K562 (cell line): Measurements from ENCODE around the gene UMAD1. TPM values are rescaled to one million over a fixed set of nuclear protein-coding genes. Genes with fewer than 3 reads are reported as not detected.
A peak's percentile ranks its signal among the peaks of the same experiment; 100 is the strongest.

Source experiments
- ATAC-seq: fragments of 200-7000 bp; cut with Tn5 transposase; 3 replicates; pipeline ENCODE4 v1.9.1; 2020; ENCODE audit warnings: moderate library complexity
- BruUV-seq: library from RNA; stranded (reverse); fragments of 400-500 nt; replicated peaks from 2 replicates; lab custom pipeline; 2021; lab: Mats Ljungman, UMichigan
- CTCF ChIA-PET: fragments of 300-600 bp; formaldehyde crosslinking; extraction: SDS; loops from one replicate; lab custom pipeline; 2021; ENCODE audit warnings: low intra/inter-chr PET ratio; lab: Yijun Ruan, JAX
- POLR2A ChIA-PET: fragments of 300-600, 350-650 bp; sonication (Branson Sonifier 250); formaldehyde crosslinking; extraction: SDS; loops from one replicate; lab custom pipeline; 2021; ENCODE audit warnings: antibody characterized with exemption, inconsistent platforms; lab: Yijun Ruan, JAX
- DNase-seq, 4 experiments: peaks; one replicate each; pipeline versions ENCODE4 v3.0.0 to v3.0.0-alpha.2; 2011 to 2018; ENCODE audit warnings: low spot score in 3 of 4, mixed read lengths in 3 of 4; ENCODE audit errors: extremely low read depth in 1 of 4
- FAIRE-seq: peaks from 2 replicates; lab custom pipeline; 2011; peaks lifted over from hg19 to GRCh38; lab: Jason Lieb, UNC
- H2AFZ ChIP-seq: 2 replicates; pipeline ENCODE4 v1.6.0; 2011; ENCODE audit warnings: low read depth, low read length, control low read depth, inconsistent platforms
- H3K27ac ChIP-seq: fragments of 200-600 bp; 3 replicates; pipeline ENCODE4 v1.8.0; 2011; ENCODE audit warnings: low read depth, mild to moderate bottlenecking, control low read depth, inconsistent platforms, low read length, moderate library complexity, mixed read lengths; ENCODE audit errors: extremely low read depth
- H3K27me3 ChIP-seq, 2 experiments: fragments of 300-600 bp in 1 of 2; 2 replicates in 1 of 2; 3 replicates in 1 of 2; pipeline versions ENCODE4 v1.6.0 to v1.8.0; 2011; ENCODE audit warnings: inconsistent platforms in 2 of 2, low read length in 2 of 2, mild to moderate bottlenecking in 1 of 2, mixed read lengths in 1 of 2, moderate library complexity in 1 of 2; ENCODE audit not compliant: control insufficient read depth in 2 of 2, insufficient read depth in 2 of 2
- H3K36me3 ChIP-seq: fragments of 300-600 bp; 3 replicates; pipeline ENCODE4 v1.8.0; 2011; ENCODE audit warnings: mild to moderate bottlenecking, low read length, inconsistent platforms; ENCODE audit not compliant: control insufficient read depth, insufficient read depth
- H3K4me1 ChIP-seq, 2 experiments: fragments of 200-600 bp in 1 of 2; replicated peaks in 1 of 2; 2 replicates in 1 of 2; 3 replicates in 1 of 2; pipeline versions ENCODE4 v1.5.1 to v1.8.0; 2011; ENCODE audit warnings: inconsistent platforms in 2 of 2, low read length in 2 of 2, mild to moderate bottlenecking in 1 of 2, mixed read lengths in 1 of 2, moderate library complexity in 1 of 2; ENCODE audit not compliant: control insufficient read depth in 2 of 2, insufficient read depth in 2 of 2
- H3K4me2 ChIP-seq: 2 replicates; pipeline ENCODE4 v1.6.1; 2011; ENCODE audit warnings: low read length, control low read depth, inconsistent platforms, mixed read lengths; ENCODE audit not compliant: insufficient read depth
- H3K4me3 ChIP-seq: fragments of 200-600 bp; sonication (generic), shearing (Covaris generic); 2 replicates; pipeline ENCODE4 v1.5.1; 2016; ENCODE audit warnings: control low read depth, inconsistent platforms
- H3K79me2 ChIP-seq: fragments of 200-600 bp; 3 replicates; pipeline ENCODE4 v1.8.0; 2011; ENCODE audit warnings: low read length, inconsistent platforms; ENCODE audit not compliant: control insufficient read depth, insufficient read depth
- H3K9ac ChIP-seq, 2 experiments: 2 replicates each; pipeline versions ENCODE4 v1.6.0 to v1.6.1; 2011; ENCODE audit warnings: low read depth in 2 of 2, low read length in 2 of 2, control low read depth in 1 of 2, inconsistent platforms in 1 of 2, mild to moderate bottlenecking in 1 of 2, mixed read lengths in 1 of 2; ENCODE audit not compliant: insufficient read depth in 1 of 2
- H3K9me1 ChIP-seq: one replicate; pipeline ENCODE4 v1.6.0; 2011; ENCODE audit warnings: inconsistent platforms, mild to moderate bottlenecking, low read length, moderate library complexity; ENCODE audit not compliant: control insufficient read depth, insufficient read depth
- H3K9me3 ChIP-seq: replicated peaks from 2 replicates; pipeline ENCODE4 v1.5.1; 2011; ENCODE audit warnings: low read depth, low read length, inconsistent platforms; ENCODE audit not compliant: control insufficient read depth, insufficient read depth
- H4K20me1 ChIP-seq: replicated peaks from 2 replicates; pipeline ENCODE4 v1.6.1; 2011; ENCODE audit warnings: low read length, inconsistent platforms, mixed read lengths; ENCODE audit not compliant: control insufficient read depth, insufficient read depth
- CLOCK ChIP-seq: fragments of 250-450 bp; sonication (Bioruptor Pico); IDR thresholded peaks from 2 replicates; pipeline ENCODE4 v1.4.0; 2020; ENCODE audit warnings: mild to moderate bottlenecking, moderate library complexity, borderline replicate concordance
- CREB5 ChIP-seq: fragments of 250-450 bp; sonication (Bioruptor Pico); IDR thresholded peaks from 2 replicates; pipeline ENCODE4 v1.5.0; 2020; ENCODE audit warnings: mild to moderate bottlenecking
- CXXC5 ChIP-seq: fragments of 250-450 bp; sonication (Bioruptor Pico); IDR thresholded peaks from 2 replicates; pipeline ENCODE4 v1.8.0; 2022; ENCODE audit warnings: inconsistent platforms, mild to moderate bottlenecking, moderate library complexity
- LCOR ChIP-seq: sonication (generic); formaldehyde crosslinking; IDR thresholded peaks from 2 replicates; pipeline ENCODE4 v1.8.0; 2022; ENCODE audit warnings: mild to moderate bottlenecking, missing genetic modification reagents
- LEF1 ChIP-seq: fragments of 450-650 bp; IDR thresholded peaks from 2 replicates; pipeline ENCODE4 v1.6.1; 2016; ENCODE audit warnings: mild to moderate bottlenecking
- MXD1 ChIP-seq: fragments of 250-450 bp; sonication (Bioruptor Pico); IDR thresholded peaks from 2 replicates; pipeline ENCODE4 v1.8.0; 2021; ENCODE audit warnings: borderline replicate concordance, mild to moderate bottlenecking, moderate library complexity; ENCODE audit not compliant: poor library complexity, severe bottlenecking
- NRF1 ChIP-seq, 2 experiments: fragments of 450-650 bp; IDR thresholded peaks in 1 of 2; conservative IDR thresholded peaks in 1 of 2; 2 replicates each; pipeline ENCODE4 v1.6.1; 2014; ENCODE audit warnings: mild to moderate bottlenecking in 2 of 2
- PKNOX1 ChIP-seq: fragments of 450-650 bp; IDR thresholded peaks from 2 replicates; pipeline ENCODE4 v1.6.1; 2016
- STAG1 ChIP-seq: sonication (generic); formaldehyde crosslinking; IDR thresholded peaks from 2 replicates; pipeline ENCODE4 v1.5.0; 2020; ENCODE audit warnings: missing genetic modification reagents, borderline replicate concordance
- TAF9B ChIP-seq: fragments of 450-650 bp; IDR thresholded peaks from 2 replicates; pipeline ENCODE4 v1.6.1; 2018; ENCODE audit warnings: mild to moderate bottlenecking; ENCODE audit not compliant: partially characterized antibody
- THAP12 ChIP-seq: fragments of 250-450 bp; sonication (Bioruptor Pico); IDR thresholded peaks from 2 replicates; pipeline ENCODE4 v1.9.0; 2021; ENCODE audit warnings: mild to moderate bottlenecking, inconsistent platforms
- ZNF395 ChIP-seq: fragments of 200-800 bp; sonication (Bioruptor generic); IDR thresholded peaks from 2 replicates; pipeline ENCODE4 v1.6.1; 2017; ENCODE audit warnings: missing genetic modification characterization, missing compliant biosample characterization
- ZNF77 ChIP-seq: fragments of 250-450 bp; sonication (Bioruptor Pico); IDR thresholded peaks from 2 replicates; pipeline ENCODE4 v1.5.0; 2020
- in situ Hi-C: fragments of 300-500 bp; cut with MboI; formaldehyde crosslinking; loops from 4 replicates; pipeline ENCODE4 v1.15.0; 2018; ENCODE audit warnings: inconsistent platforms, mixed read lengths
- intact Hi-C: fragments of 100-400 bp; cut with micrococcal nuclease; formaldehyde crosslinking; loops from 2 replicates; pipeline ENCODE4 v1.14.2; 2022
- polyA plus RNA-seq, 8 experiments: library from polyadenylated mRNA; depleted of rRNA in 4 of 8; stranded (reverse) in 5 of 8; unstranded in 3 of 8; fragments of >200 nt; fragmentation: Nextera tagmentation in 2 of 8; fragmentation: Illumina TruSeq in 1 of 8; extraction: Ambion mirVana in 2 of 8; extraction: Trizol in 1 of 8; gene quantifications; 2 replicates each; pipeline versions ENCODE4 v1.2.1 to v1.2.3, GENCODE V29; 2011 to 2014; ENCODE audit warnings: inconsistent platforms in 1 of 8, missing spikeins in 1 of 8
- total RNA-seq, 7 experiments: library from RNA; depleted of rRNA in 6 of 7; stranded (reverse); fragments of >200 nt in 6 of 7; fragmentation: Illumina TruSeq in 2 of 7; extraction: Trizol in 2 of 7; gene quantifications; 2 replicates each; pipeline versions ENCODE4 v1.2.1 to v1.2.3, GENCODE V29; 2011 to 2021; ENCODE audit warnings: low replicate concordance in 1 of 7

The UMAD1 gene
- total and polyA plus RNA-seq, 9 of the 15 experiments (the other 6 are each of a cell fraction or from before 2014, with no cell fraction given), result 9.0 to 26.7 (median 13.3) TPM

- in situ Hi-C loops, result no loop called here
- Histone ChIP-seq H2AFZ (0 out of 2 replicates have a peak overlapping the region, but pooled peaks have one; percentile 65), H3K79me2 (no peaks in the 10 kb centered on the region), H3K4me1 (peaks cover 0 to 8% of the 10 kb centered on the region in 2 experiments; a peak in 2 of 5 replicates), H3K27ac (no peak overlapping the region), H3K9me3 (peaks cover 2% of the 10 kb centered on the region; the same call in 1 of the 2 replicates), H3K9ac (no peak overlapping the region), H3K4me2 (no peak overlapping the region), H3K36me3 (no peaks in the 10 kb centered on the region), H4K20me1 (no peaks in the 10 kb centered on the region), H3K4me3 (no peak overlapping the region), H3K27me3 (no peaks in the 10 kb centered on the region), H3K9me1 (no peaks in the 10 kb centered on the region)
- ChIA-PET CTCF (no interaction called here), POLR2A (interaction anchor here (1.0 to 2.0 kb wide), 3 partner anchors 13 to 41 kb away, joined by 3 to 4 read pairs (median 3); partner anchors contain the start of genes RPA3 and UMAD1)
- intact Hi-C loops, result loop anchor here (1.0 to 10.0 kb wide), 5 partner anchors 79 to 615 kb away; no protein-coding TSS in a partner anchor
- FAIRE-seq, result no peak
- DNase-seq, result no peak
- BruUV-seq, result no TSS peak
- no peak for ATAC-seq
- TF ChIP-seq ZNF395 (CRISPR knock-in tag) (no peak), CLOCK (CRISPR knock-in tag) (no peak), TAF9B (no peak), MXD1 (CRISPR knock-in tag) (no peak), NRF1 (conservative IDR thresholded peaks at IDR 0.05 in 1 of 2, IDR thresholded peaks at IDR 0.05 in 1 of 2) (no peak), CXXC5 (no peak), CREB5 (CRISPR knock-in tag) (no peak), ZNF77 (CRISPR knock-in tag) (no peak), LCOR (CRISPR knock-in tag) (no peak), PKNOX1 (no peak), LEF1 (no peak), THAP12 (CRISPR knock-in tag) (no peak), STAG1 (CRISPR knock-in tag) (no peak)
Observed at GRCh38 chr7:7681936-7682329, 41.4 kb downstream of the UMAD1 start.
